Body of pancreas (tissue), 4 donors: ENCODE results near the gene CYP1A1.

Source experiments
- POLR2A ChIP-seq, 3 donors: fragments of 450-650 bp; IDR thresholded peaks; one replicate each; pipeline ENCODE4 v1.6.1; 2016; ENCODE audit warnings: antibody characterized with exemption in 3 of 3, mild to moderate bottlenecking in 2 of 3
- TF ChIP-seq, protein P1 (sequence below), 7 experiments: fragments of 450-650 bp in 4 of 7; fragments of 200-600 bp in 3 of 7; sonication (generic) in 3 of 7; IDR thresholded peaks; one replicate each; pipeline ENCODE4 v1.5.1; 2016 to 2019; ENCODE audit warnings: antibody characterized with exemption in 7 of 7

DNA sequence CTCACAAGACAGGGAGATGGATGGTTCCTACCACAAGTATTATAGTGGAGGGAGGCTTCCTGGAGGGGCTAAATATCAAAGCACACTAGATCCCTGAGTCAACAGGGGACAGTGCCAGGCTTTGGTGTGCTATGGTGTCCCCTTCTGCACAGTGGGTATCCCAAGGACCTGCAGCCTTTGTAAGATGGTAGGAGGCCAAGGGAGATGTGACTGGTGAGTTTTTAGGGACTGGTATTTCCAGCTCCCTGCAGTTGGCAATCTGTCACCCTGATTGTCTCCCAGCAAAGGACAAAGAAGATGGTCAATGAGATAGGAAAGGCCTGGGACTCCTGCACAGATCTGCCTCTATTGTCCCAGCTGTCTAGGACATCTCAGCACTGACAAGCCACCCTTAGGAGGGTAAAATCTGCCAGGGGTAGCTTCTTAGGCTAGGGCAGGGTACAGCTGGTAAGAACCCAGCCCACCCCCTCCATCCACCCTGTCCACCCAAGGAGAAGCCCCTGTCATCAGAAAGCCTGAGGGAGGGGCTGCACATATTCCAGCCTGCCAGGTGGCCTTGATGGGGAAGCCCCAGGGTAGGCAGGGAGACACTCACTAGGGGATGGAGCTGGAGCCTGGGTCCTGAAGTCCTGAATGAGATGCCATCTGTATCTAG, 631 bp downstream of the CYP1A1 start:
- TF ChIP-seq, protein P1, sequence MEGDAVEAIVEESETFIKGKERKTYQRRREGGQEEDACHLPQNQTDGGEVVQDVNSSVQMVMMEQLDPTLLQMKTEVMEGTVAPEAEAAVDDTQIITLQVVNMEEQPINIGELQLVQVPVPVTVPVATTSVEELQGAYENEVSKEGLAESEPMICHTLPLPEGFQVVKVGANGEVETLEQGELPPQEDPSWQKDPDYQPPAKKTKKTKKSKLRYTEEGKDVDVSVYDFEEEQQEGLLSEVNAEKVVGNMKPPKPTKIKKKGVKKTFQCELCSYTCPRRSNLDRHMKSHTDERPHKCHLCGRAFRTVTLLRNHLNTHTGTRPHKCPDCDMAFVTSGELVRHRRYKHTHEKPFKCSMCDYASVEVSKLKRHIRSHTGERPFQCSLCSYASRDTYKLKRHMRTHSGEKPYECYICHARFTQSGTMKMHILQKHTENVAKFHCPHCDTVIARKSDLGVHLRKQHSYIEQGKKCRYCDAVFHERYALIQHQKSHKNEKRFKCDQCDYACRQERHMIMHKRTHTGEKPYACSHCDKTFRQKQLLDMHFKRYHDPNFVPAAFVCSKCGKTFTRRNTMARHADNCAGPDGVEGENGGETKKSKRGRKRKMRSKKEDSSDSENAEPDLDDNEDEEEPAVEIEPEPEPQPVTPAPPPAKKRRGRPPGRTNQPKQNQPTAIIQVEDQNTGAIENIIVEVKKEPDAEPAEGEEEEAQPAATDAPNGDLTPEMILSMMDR (IDR thresholded peaks at IDR 0.05): no peak
- no peak for TF ChIP-seq POLR2A (IDR thresholded peaks at IDR 0.05)
